Endodermal cell (in vitro differentiated cells): ENCODE measurements around the gene YY1. TPM values are rescaled to one million over a fixed set of nuclear protein-coding genes. Genes with fewer than 3 reads are reported as not detected.
"Not testable (repeated sequence)": the region's sequence is repeated elsewhere in the genome, so short reads cannot be mapped to it uniquely, and the experiment has no call there.

Source experiments
- DNase-seq: peaks from one replicate; pipeline ENCODE4 v3.0.0-alpha.2; 2017
- H3K27ac ChIP-seq: 2 replicates; pipeline ENCODE4 v1.5.1; 2013; ENCODE audit warnings: mild to moderate bottlenecking, low read depth, low read length, moderate library complexity
- H3K27me3 ChIP-seq: 2 replicates; pipeline ENCODE4 v1.6.1; 2013; ENCODE audit warnings: mild to moderate bottlenecking, low read length, moderate library complexity; ENCODE audit not compliant: insufficient read depth, control insufficient read depth, poor library complexity, severe bottlenecking
- H3K36me3 ChIP-seq: 2 replicates; pipeline ENCODE4 v1.7.0; 2013; ENCODE audit warnings: mild to moderate bottlenecking, low read length, moderate library complexity; ENCODE audit not compliant: control insufficient read depth, insufficient read depth
- H3K4me1 ChIP-seq: one replicate; pipeline ENCODE4 v1.7.0; 2013; ENCODE audit warnings: low read length; ENCODE audit not compliant: control insufficient read depth, insufficient read depth
- H3K4me3 ChIP-seq: 2 replicates; pipeline ENCODE4 v1.5.1; 2013; ENCODE audit warnings: mild to moderate bottlenecking, low read length, moderate library complexity
- H3K9ac ChIP-seq: 2 replicates; pipeline ENCODE4 v1.6.1; 2013; ENCODE audit warnings: mild to moderate bottlenecking, low read length, moderate library complexity; ENCODE audit not compliant: poor library complexity, severe bottlenecking; ENCODE audit errors: extremely low read depth
- H3K9me3 ChIP-seq: 2 replicates; pipeline ENCODE4 v1.6.1; 2013; ENCODE audit warnings: mild to moderate bottlenecking, low read length, moderate library complexity; ENCODE audit not compliant: control insufficient read depth
- H3K27ac Mint-ChIP-seq: 2 replicates; pipeline ENCODE4 v1.8.0; 2020; ENCODE audit warnings: mixed read lengths
- H3K27me3 Mint-ChIP-seq: 2 replicates; pipeline ENCODE4 v1.8.0; 2021; ENCODE audit warnings: mild to moderate bottlenecking, mixed read lengths; ENCODE audit not compliant: insufficient read depth
- H3K36me3 Mint-ChIP-seq: 2 replicates; pipeline ENCODE4 v1.8.0; 2020; ENCODE audit warnings: low read depth, mixed read lengths
- H3K4me1 Mint-ChIP-seq: 2 replicates; pipeline ENCODE4 v1.8.0; 2020; ENCODE audit warnings: mixed read lengths
- H3K4me3 Mint-ChIP-seq: 2 replicates; pipeline ENCODE4 v1.8.0; 2020; ENCODE audit warnings: mild to moderate bottlenecking, moderate library complexity, mixed read lengths
- H3K9me3 Mint-ChIP-seq: 2 replicates; pipeline ENCODE4 v1.8.0; 2020; ENCODE audit warnings: mild to moderate bottlenecking, mixed read lengths
- WGBS, 2 experiments: methylation state at CpG; one replicate each; pipeline versions ENCODE4 v1.1.5 to v1.1.7; 2013; ENCODE audit warnings: missing lambda C conversion rate in 2 of 2, mixed read lengths in 1 of 2; ENCODE audit not compliant: insufficient coverage in 1 of 2, insufficient read length in 1 of 2; 5-methylcytosine and 5-hydroxymethylcytosine counted together
- total RNA-seq, 2 donors: library from RNA; stranded (reverse); fragmentation: NEBNext Ultra II Directional in 1 of 2; extraction: Animal tissue kit (Norgen Biotek cat#: 25700) in 1 of 2; gene quantifications; 2 replicates in 1 of 2; 3 replicates in 1 of 2; pipeline ENCODE4 v1.2.1, GENCODE V29; 2021
- TF ChIP-seq, protein P1 (sequence below): fragments of 200-600 bp; sonication (generic); conservative IDR thresholded peaks from 2 replicates; pipeline ENCODE4 v1.5.0; 2021; ENCODE audit warnings: antibody characterized with exemption, mild to moderate bottlenecking

YY1 gene
- total RNA-seq, 2 donors from 2014 or later: 94.8 to 103 TPM

DNA sequence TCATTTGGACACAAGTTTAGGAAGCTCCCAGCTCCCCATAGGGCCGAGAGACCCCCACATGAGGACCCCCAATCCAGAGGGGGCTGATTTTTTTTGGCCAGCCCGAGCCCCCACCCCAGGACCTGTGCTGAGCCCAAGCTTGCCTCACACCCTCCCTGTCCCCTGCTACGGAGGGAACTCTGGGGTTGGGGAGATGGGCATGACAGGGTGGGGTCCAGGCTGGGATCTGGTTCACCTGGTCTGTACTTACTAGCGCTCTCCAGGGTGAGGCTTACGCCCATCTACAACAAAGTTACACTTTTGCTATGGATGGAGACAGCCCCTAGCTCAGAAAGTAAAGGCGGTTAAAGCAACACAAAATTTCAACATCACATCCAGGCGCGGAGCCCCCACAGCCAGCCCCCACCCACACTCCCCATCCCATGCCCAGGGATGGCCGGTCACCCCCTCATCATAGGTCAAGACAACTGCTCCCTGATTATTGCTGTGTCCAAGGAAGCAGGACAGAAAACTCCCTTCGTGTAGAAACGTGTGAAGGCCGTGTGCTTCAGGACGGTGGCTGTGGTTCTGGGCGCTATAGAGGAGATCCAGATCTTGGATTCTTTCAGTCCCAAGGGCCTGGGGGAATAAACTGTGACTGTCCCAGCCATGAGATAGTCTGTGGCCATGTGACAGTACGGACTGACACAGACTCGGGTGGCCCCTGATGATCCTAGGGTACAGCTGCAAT, 56.6 kb downstream of the YY1 start:
- Mint-ChIP-seq H3K9me3 (no peaks in the 10 kb centered on the region), H3K4me1 (no peaks in the 10 kb centered on the region), H3K27me3 (no peaks in the 10 kb centered on the region), H3K36me3 (peaks cover 56% of the 10 kb centered on the region), H3K27ac (no peak overlapping the region), H3K4me3 (no peak overlapping the region)
- TF ChIP-seq, protein P1, sequence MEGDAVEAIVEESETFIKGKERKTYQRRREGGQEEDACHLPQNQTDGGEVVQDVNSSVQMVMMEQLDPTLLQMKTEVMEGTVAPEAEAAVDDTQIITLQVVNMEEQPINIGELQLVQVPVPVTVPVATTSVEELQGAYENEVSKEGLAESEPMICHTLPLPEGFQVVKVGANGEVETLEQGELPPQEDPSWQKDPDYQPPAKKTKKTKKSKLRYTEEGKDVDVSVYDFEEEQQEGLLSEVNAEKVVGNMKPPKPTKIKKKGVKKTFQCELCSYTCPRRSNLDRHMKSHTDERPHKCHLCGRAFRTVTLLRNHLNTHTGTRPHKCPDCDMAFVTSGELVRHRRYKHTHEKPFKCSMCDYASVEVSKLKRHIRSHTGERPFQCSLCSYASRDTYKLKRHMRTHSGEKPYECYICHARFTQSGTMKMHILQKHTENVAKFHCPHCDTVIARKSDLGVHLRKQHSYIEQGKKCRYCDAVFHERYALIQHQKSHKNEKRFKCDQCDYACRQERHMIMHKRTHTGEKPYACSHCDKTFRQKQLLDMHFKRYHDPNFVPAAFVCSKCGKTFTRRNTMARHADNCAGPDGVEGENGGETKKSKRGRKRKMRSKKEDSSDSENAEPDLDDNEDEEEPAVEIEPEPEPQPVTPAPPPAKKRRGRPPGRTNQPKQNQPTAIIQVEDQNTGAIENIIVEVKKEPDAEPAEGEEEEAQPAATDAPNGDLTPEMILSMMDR: no peak
- DNase-seq: no peak
- H3K9me3 ChIP-seq: no peaks in the 10 kb centered on the region
- peaks cover 65% of the 10 kb centered on the region for H3K36me3 ChIP-seq
- no peak overlapping the region for H3K9ac ChIP-seq
- no peaks in the 10 kb centered on the region for H3K27me3 ChIP-seq
- WGBS, 2 experiments: 95 to 96% methylated on average over 9 to 16 of the region's 16 CpGs
- H3K27ac ChIP-seq: no peak overlapping the region
- no peak overlapping the region for H3K4me3 ChIP-seq
- no peaks in the 10 kb centered on the region for H3K4me1 ChIP-seq

DNA sequence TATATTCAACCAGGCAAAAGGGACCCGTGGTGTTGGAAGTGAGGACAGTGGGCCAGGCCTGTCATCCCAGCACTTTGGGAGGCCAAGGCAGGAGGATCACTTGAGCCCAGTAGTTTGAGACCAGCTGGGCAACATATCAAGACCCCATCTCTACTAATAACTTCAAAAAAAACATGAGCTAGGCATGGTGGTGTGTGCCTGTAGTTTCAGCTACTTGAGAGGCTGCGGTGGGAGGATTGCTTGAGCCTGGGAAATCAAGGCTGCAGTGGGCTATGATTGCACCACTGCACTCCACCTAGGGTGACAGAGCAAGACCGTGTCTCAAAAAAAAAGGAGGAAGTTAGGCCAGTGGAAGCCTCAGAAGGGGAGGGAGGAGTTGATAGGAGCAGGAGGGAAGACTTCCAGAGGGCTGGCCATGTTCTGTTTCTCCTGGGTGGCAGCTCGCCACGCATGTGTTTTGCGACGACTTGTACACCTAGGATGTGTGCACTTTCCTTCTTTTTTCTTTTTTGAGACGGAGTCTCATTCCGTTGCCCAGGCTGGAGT, 57.2 kb downstream of the YY1 start:
- Histone ChIP-seq H3K27me3 (no peaks in the 10 kb centered on the region), H3K36me3 (peaks cover 58% of the 10 kb centered on the region), H3K4me3 (no peak overlapping the region), H3K27ac (no peak overlapping the region), H3K9ac (no peak overlapping the region), H3K4me1 (no peaks in the 10 kb centered on the region), H3K9me3 (no peaks in the 10 kb centered on the region)
- no peaks in the 10 kb centered on the region for H3K27me3 Mint-ChIP-seq
- no peak for DNase-seq
- peaks cover 51% of the 10 kb centered on the region for H3K36me3 Mint-ChIP-seq
- WGBS, 2 experiments: 91 to 94% methylated on average over 8 to 9 of the region's 9 CpGs
- H3K4me1 Mint-ChIP-seq: no peaks in the 10 kb centered on the region
- no peak overlapping the region for H3K4me3 Mint-ChIP-seq
- H3K9me3 Mint-ChIP-seq: no peaks in the 10 kb centered on the region
- TF ChIP-seq, protein P1: no peak
- H3K27ac Mint-ChIP-seq: peak overlapping the region; percentile 60

DNA sequence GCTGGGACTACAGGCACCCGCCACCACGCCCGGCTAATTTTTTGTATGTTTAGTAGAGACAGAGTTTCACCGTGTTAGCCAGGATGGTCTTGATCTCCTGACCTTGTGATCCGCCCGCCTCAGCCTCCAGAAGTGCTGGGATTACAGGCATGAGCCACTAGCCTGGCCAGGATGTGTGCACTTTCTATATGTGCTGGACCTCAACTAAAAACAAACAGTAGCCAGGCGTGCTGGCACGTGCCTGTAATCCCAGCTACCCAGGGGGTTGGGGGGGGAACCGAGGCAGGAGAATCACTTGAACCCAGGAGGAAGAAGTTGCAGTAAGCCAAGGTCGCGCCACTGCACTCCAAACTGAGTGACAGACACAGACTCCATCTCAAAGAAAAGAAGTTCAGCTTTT, 57.8 kb downstream of the YY1 start:
- 90 to 97% methylated on average over 2 to 11 of the region's 11 CpGs for WGBS, 2 experiments
- not testable (repeated sequence) for H3K9me3 Mint-ChIP-seq, H3K9me3 ChIP-seq, H3K4me1 ChIP-seq, H3K27me3 Mint-ChIP-seq, H3K4me1 Mint-ChIP-seq, H3K27me3 ChIP-seq, H3K4me3 Mint-ChIP-seq, H3K27ac ChIP-seq, H3K4me3 ChIP-seq, H3K9ac ChIP-seq, H3K27ac Mint-ChIP-seq, DNase-seq
- peaks cover 47% of the 10 kb centered on the region for H3K36me3 Mint-ChIP-seq
- peaks cover 53% of the 10 kb centered on the region for H3K36me3 ChIP-seq
